ENCODE results near the gene PDE5A. TPM values are rescaled to one million over a fixed set of nuclear protein-coding genes. Genes with fewer than 3 reads are reported as not detected.
A peak's percentile ranks its signal among the peaks of the same experiment; 100 is the strongest.

The PDE5A gene
- total RNA-seq, 1 donor: 1.3 TPM

- no peak for DNase-seq (ENCODE audit: low read depth in 2 of 3, low spot score in 2 of 3)
Measured at GRCh38 chr4:119589165-119589564, 39.4 kb downstream of the PDE5A start.

- DNase-seq (ENCODE audit: low read depth in 2 of 3, low spot score in 2 of 3): no peak
Measured at GRCh38 chr4:119587796-119588195, 40.8 kb downstream of the PDE5A start.

GRCh38 chr4:119585771-119586170 is 42.8 kb downstream of the PDE5A start:
- no peak for DNase-seq (ENCODE audit: low read depth in 2 of 3, low spot score in 2 of 3)

GRCh38 chr4:119581190-119581873 is 47.3 kb downstream of the PDE5A start:
- no peak for DNase-seq (ENCODE audit: low read depth in 2 of 3, low spot score in 2 of 3)

- no peak for DNase-seq (ENCODE audit: low read depth in 2 of 3, low spot score in 2 of 3)
Measured at GRCh38 chr4:119580293-119580692, 48.3 kb downstream of the PDE5A start.

GRCh38 chr4:119579823-119580222 is 48.8 kb downstream of the PDE5A start:
- DNase-seq (ENCODE audit: low read depth in 2 of 3, low spot score in 2 of 3): no peak

GRCh38 chr4:119570401-119570800 is 58.2 kb downstream of the PDE5A start:
- no peak for DNase-seq (ENCODE audit: low read depth in 2 of 3, low spot score in 2 of 3)

- DNase-seq (ENCODE audit: low read depth in 2 of 3, low spot score in 2 of 3): no peak
Measured at GRCh38 chr4:119564106-119564505, 64.5 kb downstream of the PDE5A start.

- peak in 2 of 3 donors; percentile 16 to 62 for DNase-seq (ENCODE audit: low read depth in 2 of 3, low spot score in 2 of 3)
Measured at GRCh38 chr4:119559044-119559647, 69.5 kb downstream of the PDE5A start.

- DNase-seq (ENCODE audit: low read depth in 2 of 3, low spot score in 2 of 3): no peak
Measured at GRCh38 chr4:119550857-119551532, 77.6 kb downstream of the PDE5A start.

- no peak for DNase-seq (ENCODE audit: low read depth in 2 of 3, low spot score in 2 of 3)
Measured at GRCh38 chr4:119549639-119550038, 79.0 kb downstream of the PDE5A start.

- no peak for DNase-seq (ENCODE audit: low read depth in 2 of 3, low spot score in 2 of 3)
Measured at GRCh38 chr4:119543779-119544178, 84.8 kb downstream of the PDE5A start.

GRCh38 chr4:119543187-119543586 is 85.4 kb downstream of the PDE5A start:
- no peak for DNase-seq (ENCODE audit: low read depth in 2 of 3, low spot score in 2 of 3)

- no peak for DNase-seq (ENCODE audit: low read depth in 2 of 3, low spot score in 2 of 3)
Measured at GRCh38 chr4:119540249-119540648, 88.4 kb downstream of the PDE5A start.

GRCh38 chr4:119537586-119537985 is 91.0 kb downstream of the PDE5A start:
- DNase-seq (ENCODE audit: low read depth in 2 of 3, low spot score in 2 of 3): no peak

GRCh38 chr4:119536572-119537528 is 91.8 kb downstream of the PDE5A start:
- DNase-seq (ENCODE audit: low read depth in 2 of 3, low spot score in 2 of 3): no peak

GRCh38 chr4:119532319-119532718 is 96.3 kb downstream of the PDE5A start:
- DNase-seq (ENCODE audit: low read depth in 2 of 3, low spot score in 2 of 3): no peak

- DNase-seq (ENCODE audit: low read depth in 2 of 3, low spot score in 2 of 3): no peak
Measured at GRCh38 chr4:119529788-119530187, 98.8 kb downstream of the PDE5A start.

- DNase-seq (ENCODE audit: low read depth in 2 of 3, low spot score in 2 of 3): no peak
Measured at GRCh38 chr4:119526786-119527550, 101.6 kb downstream of the PDE5A start.
